ENCODE data around the gene SLC39A12. TPM values are rescaled to one million over a fixed set of nuclear protein-coding genes. Genes with fewer than 3 reads are reported as not detected.

The SLC39A12 gene
- not detected in 2 replicates for total RNA-seq

DNA sequence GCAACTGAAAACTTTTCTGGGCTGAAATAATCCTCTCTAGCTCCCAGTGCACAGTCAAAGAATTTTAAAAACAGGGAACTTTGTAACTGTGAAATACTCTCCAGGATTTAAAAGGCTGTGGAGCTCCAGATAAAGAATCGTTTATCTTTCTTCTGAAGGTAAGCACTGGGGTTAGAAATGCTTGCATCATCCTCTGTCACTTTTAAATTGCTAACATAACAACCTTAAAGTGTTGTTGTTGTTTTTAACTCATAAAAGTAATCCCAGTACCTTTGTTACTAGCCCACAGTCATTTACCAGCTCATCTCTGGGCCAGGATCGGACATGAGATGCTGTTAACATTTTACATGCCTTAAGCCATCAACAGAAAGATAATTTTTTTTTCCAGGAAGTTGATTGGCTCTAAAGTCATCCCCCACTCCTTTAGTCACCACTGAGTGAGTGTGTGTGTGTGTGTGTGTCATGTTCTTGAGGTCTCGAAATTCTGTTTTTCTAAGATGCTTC, at the start of gene SLC39A12:
Gene SLC39A12, plus strand, starts transcription at position 51 of the 504 bp plus-strand sequence. CDS start 1,359 bp downstream, outside the sequence.

Other genes with a start within 250 kb of the SLC39A12 start
- 0.10 and 0.33 TPM in 2 replicates for gene TMEM236, start 199.7 kb upstream of the SLC39A12 start, total RNA-seq
- 0.33 and 0.38 TPM in 2 replicates for gene MRC1, start 142.6 kb upstream of the SLC39A12 start, total RNA-seq
- gene CACNB2, start 188.5 kb downstream of the SLC39A12 start, total RNA-seq: not detected in 2 replicates